Breast epithelium (tissue), 4 donors: ENCODE measurements around the gene CERS1. TPM values are rescaled to one million over a fixed set of nuclear protein-coding genes. Genes with fewer than 3 reads are reported as not detected.

Source experiments
- DNase-seq, 2 donors: peaks; one replicate each; pipeline ENCODE4 v3.0.0-alpha.2; 2019; ENCODE audit warnings: low spot score in 2 of 2
- H3K27ac ChIP-seq, 2 donors: fragments of 200-600 bp; sonication (generic) in 1 of 2; one replicate each; pipeline ENCODE4 v1.5.1; 2016 to 2019; ENCODE audit warnings: mild to moderate bottlenecking in 1 of 2
- H3K27me3 ChIP-seq, 2 donors: fragments of 200-600 bp; sonication (generic) in 1 of 2; one replicate each; pipeline versions ENCODE4 v1.5.1 to v1.6.0; 2017 to 2019; ENCODE audit warnings: control low read depth in 1 of 2, mild to moderate bottlenecking in 1 of 2
- H3K36me3 ChIP-seq: fragments of 200-600 bp; one replicate; pipeline ENCODE4 v1.5.1; 2019
- H3K4me1 ChIP-seq, 2 donors: fragments of 200-600 bp; sonication (generic); one replicate each; pipeline ENCODE4 v1.5.1; 2016 to 2019; ENCODE audit warnings: control low read depth in 1 of 2
- H3K4me3 ChIP-seq, 3 donors: fragments of 200-600 bp; sonication (generic); 1 replicate in 2 of 3; 2 replicates in 1 of 3; pipeline ENCODE4 v1.5.1; 2016 to 2019; ENCODE audit warnings: mild to moderate bottlenecking in 3 of 3, moderate library complexity in 2 of 3
- H3K9me3 ChIP-seq, 2 donors: fragments of 200-600 bp; sonication (generic) in 1 of 2; one replicate each; pipeline ENCODE4 v1.5.1; 2016 to 2019; ENCODE audit warnings: control low read depth in 1 of 2
- POLR2A ChIP-seq: fragments of 450-650 bp; IDR thresholded peaks from one replicate; pipeline ENCODE4 v1.6.1; 2016; ENCODE audit warnings: antibody characterized with exemption, mild to moderate bottlenecking, moderate library complexity
- POLR2AphosphoS5 ChIP-seq, 3 donors: sonication (generic); formaldehyde crosslinking; IDR thresholded peaks; one replicate each; pipeline ENCODE4 v1.6.1; 2017; ENCODE audit warnings: antibody characterized with exemption in 3 of 3
- intact Hi-C: fragments of 100-400 bp; cut with DNase I; formaldehyde crosslinking; loops from one replicate; pipeline ENCODE4 v1.15.1; 2023; ENCODE audit warnings: low total_unique reads
- total RNA-seq, 3 donors: library from RNA; depleted of rRNA; stranded (reverse); fragments of >200 nt; gene quantifications; one replicate each; pipeline ENCODE4 v1.1.0, GENCODE V29; 2016
- TF ChIP-seq, protein P1 (sequence below), 3 donors: fragments of 450-650 bp; IDR thresholded peaks; one replicate each; pipeline ENCODE4 v1.5.1; 2016 to 2017; ENCODE audit warnings: antibody characterized with exemption in 3 of 3, mild to moderate bottlenecking in 3 of 3, moderate library complexity in 3 of 3

The CERS1 gene
- total RNA-seq, 3 donors from 2014 or later: 0.29 to 0.66 TPM; not detected in 1

DNA sequence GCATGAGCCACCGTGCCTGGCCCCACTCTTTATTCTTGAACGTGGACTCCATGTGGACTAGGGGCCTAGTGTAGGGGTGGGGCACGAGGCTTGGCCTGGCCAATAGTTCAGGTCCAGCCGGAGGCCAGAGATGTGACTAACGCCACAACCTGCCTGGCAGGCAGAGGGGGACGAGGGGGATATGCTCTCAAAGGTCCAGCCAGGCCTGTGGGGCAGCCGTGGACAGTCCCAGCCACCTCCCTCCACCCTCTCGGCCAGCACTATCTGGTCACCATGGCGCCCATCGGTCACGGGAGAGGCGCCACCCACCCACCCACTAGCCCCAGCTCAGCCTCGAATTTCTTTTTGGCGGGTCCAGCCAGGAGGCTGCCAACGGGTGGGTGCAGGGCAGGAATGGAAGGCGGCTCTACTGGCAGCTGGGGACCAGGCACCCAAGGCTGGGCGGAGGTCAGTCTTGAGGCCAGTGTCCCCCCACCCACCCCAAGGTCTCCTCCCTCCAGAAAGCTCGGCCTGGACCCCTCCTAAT is 2.2 kb upstream of the CERS1 start:
- no peaks in the 10 kb centered on the region for H3K9me3 ChIP-seq
- H3K4me3 ChIP-seq: no peak overlapping the region
- H3K27me3 ChIP-seq: peaks cover 2 to 10% of the 10 kb centered on the region in 2 donors
- DNase-seq: no peak
- TF ChIP-seq POLR2A (no peak), POLR2AphosphoS5 (IDR thresholded peaks at IDR 0.05) (no peak)
- TF ChIP-seq, protein P1, sequence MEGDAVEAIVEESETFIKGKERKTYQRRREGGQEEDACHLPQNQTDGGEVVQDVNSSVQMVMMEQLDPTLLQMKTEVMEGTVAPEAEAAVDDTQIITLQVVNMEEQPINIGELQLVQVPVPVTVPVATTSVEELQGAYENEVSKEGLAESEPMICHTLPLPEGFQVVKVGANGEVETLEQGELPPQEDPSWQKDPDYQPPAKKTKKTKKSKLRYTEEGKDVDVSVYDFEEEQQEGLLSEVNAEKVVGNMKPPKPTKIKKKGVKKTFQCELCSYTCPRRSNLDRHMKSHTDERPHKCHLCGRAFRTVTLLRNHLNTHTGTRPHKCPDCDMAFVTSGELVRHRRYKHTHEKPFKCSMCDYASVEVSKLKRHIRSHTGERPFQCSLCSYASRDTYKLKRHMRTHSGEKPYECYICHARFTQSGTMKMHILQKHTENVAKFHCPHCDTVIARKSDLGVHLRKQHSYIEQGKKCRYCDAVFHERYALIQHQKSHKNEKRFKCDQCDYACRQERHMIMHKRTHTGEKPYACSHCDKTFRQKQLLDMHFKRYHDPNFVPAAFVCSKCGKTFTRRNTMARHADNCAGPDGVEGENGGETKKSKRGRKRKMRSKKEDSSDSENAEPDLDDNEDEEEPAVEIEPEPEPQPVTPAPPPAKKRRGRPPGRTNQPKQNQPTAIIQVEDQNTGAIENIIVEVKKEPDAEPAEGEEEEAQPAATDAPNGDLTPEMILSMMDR (IDR thresholded peaks at IDR 0.05): no peak
- peaks cover 8 to 13% of the 10 kb centered on the region in 2 donors for H3K4me1 ChIP-seq
- peak overlapping the region in 1 of 2 donors; percentile 12 for H3K27ac ChIP-seq
- no peaks in the 10 kb centered on the region for H3K36me3 ChIP-seq
- intact Hi-C loops: no loop called here

GRCh38 chr19:18897094-18898029 is 1.4 kb upstream of the CERS1 start:
- H3K27me3 ChIP-seq: peaks cover 2 to 10% of the 10 kb centered on the region in 2 donors
- no peaks in the 10 kb centered on the region for H3K36me3 ChIP-seq
- no peak overlapping the region for H3K4me3 ChIP-seq
- no peak for DNase-seq
- H3K9me3 ChIP-seq: no peaks in the 10 kb centered on the region
- peaks cover 8 to 13% of the 10 kb centered on the region in 2 donors for H3K4me1 ChIP-seq
- intact Hi-C loops: no loop called here
- H3K27ac ChIP-seq: no peak overlapping the region
- TF ChIP-seq POLR2A (no peak), POLR2AphosphoS5 (IDR thresholded peaks at IDR 0.05) (no peak)
- TF ChIP-seq, protein P1 (IDR thresholded peaks at IDR 0.05): no peak

GRCh38 chr19:18896421-18896841 is 473 bp upstream of the CERS1 start:
- no peaks in the 10 kb centered on the region for H3K36me3 ChIP-seq
- TF ChIP-seq POLR2AphosphoS5 (IDR thresholded peaks at IDR 0.05) (no peak), POLR2A (no peak)
- TF ChIP-seq, protein P1 (IDR thresholded peaks at IDR 0.05): no peak
- peaks cover 2 to 10% of the 10 kb centered on the region in 2 donors for H3K27me3 ChIP-seq
- H3K4me1 ChIP-seq: peaks cover 8 to 13% of the 10 kb centered on the region in 2 donors
- no peak for DNase-seq
- H3K27ac ChIP-seq: no peak overlapping the region
- peak overlapping the region in 2 of 3 donors; percentile 53 to 74 for H3K4me3 ChIP-seq
- H3K9me3 ChIP-seq: no peaks in the 10 kb centered on the region
- intact Hi-C loops: no loop called here

GRCh38 chr19:18895038-18895823 is 727 bp downstream of the CERS1 start:
- no peak for DNase-seq
- peak overlapping the region; percentile 31 to 74 (median 53) for H3K4me3 ChIP-seq
- peaks cover 8 to 13% of the 10 kb centered on the region in 2 donors for H3K4me1 ChIP-seq
- no peaks in the 10 kb centered on the region for H3K36me3 ChIP-seq
- H3K9me3 ChIP-seq: no peaks in the 10 kb centered on the region
- H3K27me3 ChIP-seq: peaks cover 2 to 10% of the 10 kb centered on the region in 2 donors
- no peak for TF ChIP-seq POLR2AphosphoS5 (IDR thresholded peaks at IDR 0.05)
- TF ChIP-seq, protein P1 (IDR thresholded peaks at IDR 0.05): peak in 1 of 3 donors; percentile 14
- intact Hi-C loops: no loop called here
- no peak overlapping the region for H3K27ac ChIP-seq
